Stomach (tissue), 4 donors: ENCODE data around the gene POLE.

Experiments
- CTCF ChIP-seq, 7 experiments: fragments of 450-650 bp in 4 of 7; fragments of 200-600 bp in 3 of 7; sonication (generic) in 3 of 7; IDR thresholded peaks; one replicate each; pipeline ENCODE4 v1.5.1; 2016 to 2019; ENCODE audit warnings: antibody characterized with exemption in 7 of 7, control low read depth in 2 of 7, mild to moderate bottlenecking in 1 of 7
- POLR2A ChIP-seq, 4 donors: fragments of 450-650 bp; IDR thresholded peaks; one replicate each; pipeline ENCODE4 v1.6.1; 2016; ENCODE audit warnings: antibody characterized with exemption in 4 of 4, control low read depth in 2 of 4, mild to moderate bottlenecking in 1 of 4, moderate library complexity in 1 of 4
- POLR2AphosphoS5 ChIP-seq, 3 donors: sonication (generic); formaldehyde crosslinking; IDR thresholded peaks; one replicate each; pipeline ENCODE4 v1.6.1; 2016; ENCODE audit warnings: antibody characterized with exemption in 3 of 3

- no peak for TF ChIP-seq CTCF (IDR thresholded peaks at IDR 0.05)
- no peak for TF ChIP-seq POLR2AphosphoS5 (IDR thresholded peaks at IDR 0.05)
- TF ChIP-seq POLR2A (IDR thresholded peaks at IDR 0.05), result no peak
Observed at GRCh38 chr12:132669166-132669879, 17.8 kb downstream of the POLE start.
